AML-193 (cell line): Measurements from ENCODE around the gene MYMX.
"Not testable (repeated sequence)": the region's sequence is repeated elsewhere in the genome, so short reads cannot be mapped to it uniquely, and the experiment has no call there.

Source experiments
- DNase-seq, 2 experiments: peaks; one replicate each; lab custom pipeline; 2025; lab: John Stamatoyannopoulos, UW

MYMX gene

GRCh38 chr6:44219815-44220784 is 3.4 kb downstream of the MYMX start:
- no peak for DNase-seq

GRCh38 chr6:44220913-44221290 is 4.2 kb downstream of the MYMX start:
- no peak for DNase-seq

DNA sequence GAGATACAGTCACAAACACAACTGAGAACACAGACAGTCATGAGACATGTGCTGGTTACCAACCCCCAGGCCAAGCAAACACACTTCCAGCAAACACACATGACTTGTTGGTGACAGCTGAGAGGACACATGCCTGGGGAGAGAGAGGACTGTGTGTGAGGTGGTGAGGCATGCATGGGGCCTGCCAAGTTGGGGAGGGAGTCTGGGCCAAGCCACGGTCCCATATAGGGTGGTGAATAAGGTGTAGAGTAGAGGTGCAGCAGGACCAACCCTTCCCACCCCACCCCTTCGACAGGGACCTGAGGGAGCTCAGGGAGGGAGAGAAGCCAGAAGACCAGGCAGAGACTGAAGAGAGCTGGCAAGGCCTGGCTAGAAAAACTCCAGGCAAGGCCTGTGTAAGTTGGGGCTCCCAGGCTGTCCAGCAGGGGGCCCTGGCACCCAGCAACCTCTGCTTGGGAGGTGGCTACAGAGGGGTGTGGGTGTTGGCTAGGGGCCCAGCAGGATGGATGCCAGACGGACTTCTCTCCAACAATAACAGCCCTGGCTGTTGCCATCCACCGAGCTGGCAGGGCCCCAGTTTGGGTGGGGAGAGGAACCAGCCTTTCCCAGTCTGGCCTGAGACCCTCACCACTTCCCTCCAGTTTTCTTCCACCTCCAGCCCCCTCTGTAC is 4.7 kb downstream of the MYMX start:
- DNase-seq: peak; percentile 88 to 95

GRCh38 chr6:44221961-44222335 is 5.2 kb downstream of the MYMX start:
- DNase-seq: no peak

DNA sequence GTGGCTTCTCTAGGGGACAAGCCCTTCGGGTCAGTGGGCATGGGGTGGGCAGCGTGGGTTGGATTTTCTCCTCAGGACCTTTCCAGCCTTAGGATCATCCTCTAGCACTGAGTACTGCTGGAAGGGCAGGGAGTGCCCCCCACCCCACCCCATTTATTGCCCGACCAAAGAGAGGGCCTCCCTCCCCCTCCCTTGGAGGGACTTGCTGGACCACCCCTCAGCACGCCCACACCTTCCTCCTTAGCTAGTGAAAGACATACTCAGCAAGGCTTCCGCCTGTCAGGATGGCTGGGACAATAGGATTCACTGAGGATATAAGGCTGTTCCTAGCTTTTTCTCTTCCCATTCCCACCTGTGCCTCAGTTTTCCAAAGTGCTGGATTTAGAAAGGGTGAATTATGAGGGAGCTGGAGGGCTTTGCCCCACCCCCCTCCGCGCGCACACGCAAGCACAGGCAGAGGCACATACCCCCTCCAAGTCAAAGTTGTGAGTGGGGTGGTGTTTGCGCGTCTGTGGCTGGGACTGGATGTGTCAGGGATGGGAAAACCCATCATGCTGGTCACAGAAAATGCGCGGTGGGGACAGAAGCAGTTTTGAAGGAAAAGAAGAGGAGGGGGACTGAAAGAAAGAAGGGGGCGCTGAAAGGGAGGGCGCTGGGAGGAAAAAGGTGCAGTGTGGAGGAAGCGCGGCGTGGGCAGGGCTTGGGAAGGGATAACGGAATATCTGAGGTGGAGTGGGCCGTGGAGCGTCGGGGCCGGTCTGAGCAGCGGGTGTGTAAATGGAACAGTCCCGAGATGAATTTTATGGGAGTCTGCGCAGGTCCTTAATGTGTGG is 6.0 kb downstream of the MYMX start:
- DNase-seq: no peak

- peak; percentile 74 to 76 for DNase-seq
Observed at GRCh38 chr6:44223319-44224028, 6.7 kb downstream of the MYMX start, which contains the start of gene SLC29A1. Gene SLC29A1 (plus strand): TSS chr6:44223595. CDS start chr6:44227314, 3,719 bp downstream.

DNA sequence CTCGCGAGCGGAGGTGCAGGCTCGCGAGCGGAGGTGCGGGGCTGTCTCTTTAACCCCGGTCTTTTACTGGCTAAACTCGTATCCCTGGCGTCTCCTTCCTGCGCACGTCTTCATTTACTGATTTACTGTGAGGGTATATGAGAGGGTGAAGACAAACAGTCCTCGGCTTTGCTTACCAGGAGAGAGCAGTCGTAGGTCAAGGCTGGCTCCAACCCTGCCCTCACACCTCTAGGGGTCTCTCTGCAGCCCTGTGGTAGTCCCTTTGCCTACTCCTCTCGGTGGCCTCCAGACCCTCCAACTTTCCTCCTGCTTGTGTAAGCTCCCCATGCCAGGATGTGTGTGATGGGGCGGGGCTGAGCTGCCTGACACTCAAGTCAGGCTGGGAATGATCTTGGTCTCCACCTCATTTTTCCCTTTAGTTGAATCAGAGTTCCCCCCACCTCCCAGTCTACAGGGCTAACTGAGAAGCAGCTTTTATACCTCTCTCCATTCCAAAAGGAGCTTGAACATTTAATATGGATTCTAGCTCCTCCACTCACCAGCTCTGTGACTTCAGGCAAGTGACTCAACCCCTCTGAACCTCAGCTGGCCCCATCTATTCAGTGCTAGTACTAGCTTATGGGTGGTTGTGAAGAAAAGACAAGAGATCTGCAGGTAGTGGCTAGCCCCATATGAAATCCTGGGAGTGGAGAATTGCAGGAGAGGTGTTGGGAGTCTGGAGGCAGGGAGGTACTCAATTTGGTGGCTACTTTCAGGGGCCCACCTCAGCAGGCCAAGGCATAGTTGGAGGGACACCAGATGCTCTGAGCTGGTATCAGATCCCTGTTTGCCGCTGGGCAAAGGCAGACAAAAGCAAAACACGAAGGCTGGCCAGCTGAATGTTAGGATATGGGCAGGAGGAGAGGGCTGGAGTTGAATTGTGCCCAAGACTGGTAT is 7.6 kb downstream of the MYMX start:
- peak in 1 of 2 experiments; percentile 27 for DNase-seq

DNA sequence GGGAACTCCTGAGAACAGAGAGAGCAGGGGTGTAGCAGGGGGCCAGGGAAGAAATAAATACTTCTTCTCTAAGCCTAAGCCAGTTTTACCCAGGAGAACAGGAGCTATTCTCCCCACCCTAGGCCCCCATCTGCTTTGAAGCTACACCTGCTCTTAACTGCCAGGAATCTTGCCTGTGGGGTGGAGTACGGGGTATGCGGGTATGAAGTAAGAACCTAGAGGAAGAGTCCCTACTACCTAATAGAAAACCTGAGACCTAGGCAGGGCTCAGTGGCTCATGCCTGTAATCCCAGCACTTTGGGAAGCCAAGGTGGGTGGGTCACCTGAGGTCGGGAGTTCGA is 8.2 kb downstream of the MYMX start:
- no peak for DNase-seq

DNA sequence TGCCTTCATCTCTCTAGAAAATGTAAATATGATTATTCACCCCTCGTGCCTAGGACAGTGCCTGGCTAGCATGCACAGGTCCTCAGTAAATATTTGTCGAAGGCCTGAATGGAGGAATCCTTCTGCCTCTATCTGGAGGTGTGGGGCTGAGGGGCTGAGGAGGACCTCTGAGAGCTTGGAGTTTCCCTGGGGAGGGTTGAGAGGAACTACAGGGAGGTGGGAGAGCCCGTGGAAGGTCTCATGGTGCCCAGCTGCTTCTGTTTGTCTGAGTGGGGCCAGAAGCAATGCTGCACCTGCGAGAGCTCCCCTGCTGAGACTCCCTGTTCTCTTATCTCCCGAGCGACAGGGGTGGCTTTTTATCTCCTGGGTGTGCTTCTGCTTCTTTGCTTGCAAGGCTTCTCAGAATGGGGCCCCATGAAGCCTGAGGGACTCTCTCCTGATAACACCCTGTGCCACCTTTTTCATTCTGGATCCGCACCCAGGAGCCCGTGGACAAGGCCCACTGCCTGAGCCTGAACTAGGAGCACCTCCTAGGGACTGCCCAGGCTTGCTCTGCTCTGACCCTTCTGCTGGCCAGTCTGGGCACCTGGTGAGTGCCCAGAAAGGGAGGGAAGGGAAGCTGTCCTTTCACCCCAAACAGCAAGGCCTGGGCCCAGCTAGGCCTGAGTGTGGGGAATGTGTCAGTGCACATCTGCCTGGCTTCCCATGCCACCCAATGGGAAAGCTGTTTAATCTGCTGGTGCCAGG is 9.0 kb downstream of the MYMX start:
- no peak for DNase-seq

GRCh38 chr6:44226368-44227147 is 9.8 kb downstream of the MYMX start:
- peak; percentile 27 to 41 for DNase-seq

- no peak for DNase-seq
Observed at GRCh38 chr6:44227148-44227793, 10.5 kb downstream of the MYMX start.

DNA sequence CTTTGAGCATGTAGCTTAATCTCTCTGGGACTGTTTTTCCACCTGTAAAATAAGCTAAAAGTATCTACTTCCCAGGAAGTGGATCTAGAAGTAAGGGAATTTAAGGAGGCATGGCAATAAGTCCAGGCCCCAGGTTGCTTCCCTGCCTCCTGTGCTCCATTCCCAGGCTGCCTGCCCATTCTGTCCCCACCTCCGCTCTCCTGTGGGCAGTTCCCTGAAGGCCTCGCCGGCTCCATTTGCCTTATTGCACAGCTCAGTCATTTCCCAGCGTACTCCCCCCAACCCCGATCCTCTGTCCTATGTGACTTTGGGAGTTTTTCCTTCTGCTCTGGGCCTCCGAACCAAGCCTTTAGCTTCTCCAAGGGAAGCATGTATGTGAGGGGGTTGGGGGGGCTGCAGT is 11.3 kb downstream of the MYMX start:
- no peak for DNase-seq

GRCh38 chr6:44228433-44228832 is 11.7 kb downstream of the MYMX start:
- no peak for DNase-seq

DNA sequence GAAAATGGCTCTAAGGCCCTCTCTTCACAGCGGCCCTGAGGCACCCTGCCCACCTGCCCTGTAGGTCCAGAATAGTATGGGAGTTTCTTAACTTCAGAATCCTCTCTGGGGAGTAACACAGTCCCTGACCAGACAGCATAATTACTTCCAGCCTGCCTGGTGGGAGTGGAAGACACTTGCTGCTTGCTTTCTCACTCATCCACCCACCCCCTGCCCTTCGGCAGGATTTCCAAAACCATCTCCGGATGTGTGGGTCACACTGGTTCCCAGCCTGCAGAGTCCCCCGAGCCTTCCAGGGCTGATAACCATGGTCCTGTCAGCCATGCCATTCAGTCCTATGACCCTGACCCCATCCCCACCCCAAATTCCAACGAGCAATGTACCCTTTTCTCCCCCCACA is 12.1 kb downstream of the MYMX start:
- no peak for DNase-seq

GRCh38 chr6:44229376-44230033 is 12.8 kb downstream of the MYMX start:
- DNase-seq: peak in 1 of 2 experiments; percentile 29

GRCh38 chr6:44230034-44230675 is 13.4 kb downstream of the MYMX start:
- DNase-seq: no peak

DNA sequence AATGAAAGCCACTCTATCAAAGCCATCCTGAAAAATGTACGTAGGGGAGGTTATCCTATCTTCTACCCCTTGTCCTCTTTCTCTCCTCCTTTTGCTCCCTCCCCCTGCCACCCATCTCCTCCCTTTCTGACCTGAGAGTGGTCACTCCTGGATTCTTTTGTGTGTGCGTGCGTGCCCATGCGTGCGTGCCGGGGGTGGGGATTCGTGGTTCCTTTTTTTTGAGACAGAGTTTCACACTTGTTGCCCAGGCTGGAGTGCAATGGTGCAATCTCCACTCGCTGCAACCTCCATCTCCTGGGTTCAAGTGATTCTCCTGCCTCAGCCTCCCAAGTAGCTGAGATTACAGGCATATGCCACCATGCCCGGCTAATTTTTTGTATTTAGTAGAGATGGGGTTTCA is 14.7 kb downstream of the MYMX start:
- not testable (repeated sequence) for DNase-seq
